ENCODE data around the gene LCE2C.
"Not testable (repeated sequence)": the region's sequence is repeated elsewhere in the genome, so short reads cannot be mapped to it uniquely, and the experiment has no call there.

LCE2C gene, protein sequence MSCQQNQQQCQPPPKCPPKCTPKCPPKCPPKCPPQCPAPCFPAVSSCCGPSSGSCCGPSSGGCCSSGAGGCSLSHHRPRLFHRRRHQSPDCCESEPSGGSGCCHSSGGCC

DNA sequence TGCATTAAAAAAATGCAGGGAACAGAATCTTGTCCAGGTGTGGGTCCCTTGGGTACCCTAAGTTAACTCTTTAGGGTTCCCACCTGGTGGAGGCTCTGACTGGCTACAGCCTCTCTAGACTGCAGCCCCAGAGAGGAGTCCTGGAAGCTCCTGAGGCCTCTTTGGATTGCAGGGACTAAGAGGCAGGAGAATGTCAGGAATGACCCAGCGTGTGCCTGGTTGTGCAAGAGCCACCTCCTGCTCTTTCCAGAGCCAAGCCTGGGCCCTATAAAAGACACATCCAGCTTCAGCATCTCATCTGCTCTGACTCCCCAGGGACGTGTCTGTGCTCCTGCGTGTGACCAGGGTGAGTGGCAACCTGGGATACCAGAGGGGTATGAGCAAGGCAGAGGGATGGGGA is at the start of gene LCE2C:
TSS of gene LCE2C (plus strand) at position 297 of the 400 bp plus-strand sequence. CDS start 737 bp downstream, outside the sequence.
- DNase-seq = not testable (repeated sequence)

DNA sequence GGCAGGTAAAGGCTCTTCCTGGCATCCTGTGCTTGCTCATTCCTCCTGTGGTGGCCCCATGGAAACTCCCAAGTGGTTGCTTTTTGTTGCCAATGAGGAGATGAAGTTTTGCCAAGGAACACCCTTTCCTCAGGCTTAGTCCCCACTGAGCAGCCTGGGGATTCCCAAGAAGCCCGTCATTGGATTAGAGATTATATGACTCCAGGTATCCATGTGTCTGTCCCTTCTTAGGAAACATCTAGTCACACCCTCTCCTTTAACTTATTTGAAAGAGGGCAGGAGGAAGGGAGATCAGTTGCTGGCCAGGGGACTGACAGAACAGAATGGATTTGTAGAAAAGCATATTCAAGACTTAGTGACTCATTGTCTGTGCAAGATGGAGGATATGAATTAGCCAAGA is 48.3 kb upstream of the LCE2C start:
- no peak for DNase-seq

DNA sequence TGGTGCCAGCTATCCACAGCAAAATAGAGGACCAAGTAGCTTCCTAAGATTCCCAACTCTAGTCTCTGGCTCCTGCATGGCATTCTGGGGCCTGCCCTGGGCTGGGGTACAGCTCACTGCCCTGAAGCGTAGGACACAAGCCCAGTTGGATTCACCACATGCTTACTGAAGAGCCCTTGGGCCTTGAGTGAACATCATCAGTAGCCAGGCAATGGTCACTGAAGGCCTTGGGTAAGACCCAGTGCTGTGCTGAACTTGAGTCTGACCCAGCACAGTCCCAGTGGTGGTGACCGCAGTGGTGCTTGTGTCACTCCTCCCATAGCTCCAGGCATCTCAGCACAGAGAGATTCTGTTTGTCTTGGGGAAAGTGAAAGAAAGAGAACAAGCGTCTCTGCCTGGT is 44.5 kb upstream of the LCE2C start:
- DNase-seq = no peak

DNA sequence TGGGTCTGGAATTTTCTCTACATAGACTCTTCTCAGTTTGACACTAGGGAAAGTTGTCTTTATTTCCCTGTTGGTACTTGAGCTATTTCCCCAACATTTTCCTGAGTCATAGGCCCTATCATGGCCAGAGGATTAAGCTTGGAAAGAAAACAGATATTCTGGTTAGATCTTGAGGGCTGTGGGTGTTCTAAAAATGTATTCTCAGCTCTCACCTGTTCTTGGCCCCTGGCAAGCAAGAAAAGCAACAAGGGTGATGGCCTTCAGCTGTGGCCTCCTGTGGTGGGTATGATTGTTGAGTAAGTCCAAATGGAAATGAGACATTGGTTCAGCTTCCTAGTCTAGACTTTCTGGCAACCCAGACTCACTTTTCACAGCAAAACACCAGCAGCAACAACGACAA is 34.7 kb upstream of the LCE2C start:
- no peak for DNase-seq

DNA sequence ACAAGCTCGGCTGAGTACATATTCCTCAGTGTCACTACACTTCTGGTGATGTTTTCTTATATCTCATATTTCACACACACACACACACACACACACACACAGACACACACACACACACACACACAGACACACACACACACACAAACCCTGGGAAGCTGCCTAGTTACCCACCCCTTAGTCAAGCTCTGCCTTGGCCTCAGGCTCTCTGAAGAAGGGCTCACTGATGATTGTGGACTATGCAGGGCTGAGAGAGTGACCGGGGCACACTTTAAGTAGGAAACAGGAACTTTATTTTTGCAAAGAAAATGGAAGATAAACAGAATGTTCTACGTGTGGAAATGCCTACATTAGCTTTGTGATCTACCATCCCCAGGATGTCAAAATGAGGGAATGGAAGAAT is 31.1 kb upstream of the LCE2C start:
- no peak for DNase-seq

DNA sequence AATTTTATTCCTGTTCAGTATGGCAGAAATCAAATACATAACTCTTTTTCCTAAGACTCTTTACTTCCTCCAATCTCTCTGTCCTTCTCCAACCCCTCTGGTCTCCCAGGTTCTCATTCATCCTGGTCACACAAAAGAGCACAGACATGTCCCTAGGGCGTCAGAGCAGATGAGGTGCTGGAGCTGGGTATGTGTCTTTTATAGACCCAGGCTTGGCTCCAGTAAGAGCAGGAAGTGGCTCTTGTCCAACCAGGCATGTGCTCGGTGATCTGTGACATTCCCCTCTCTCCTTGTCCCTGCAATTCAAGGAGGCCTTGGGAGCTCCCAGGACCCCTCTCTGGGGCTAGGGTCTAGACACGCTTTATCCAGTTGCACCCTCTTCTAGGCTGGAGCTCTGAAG is 29.9 kb upstream of the LCE2C start:
- DNase-seq = no peak

DNA sequence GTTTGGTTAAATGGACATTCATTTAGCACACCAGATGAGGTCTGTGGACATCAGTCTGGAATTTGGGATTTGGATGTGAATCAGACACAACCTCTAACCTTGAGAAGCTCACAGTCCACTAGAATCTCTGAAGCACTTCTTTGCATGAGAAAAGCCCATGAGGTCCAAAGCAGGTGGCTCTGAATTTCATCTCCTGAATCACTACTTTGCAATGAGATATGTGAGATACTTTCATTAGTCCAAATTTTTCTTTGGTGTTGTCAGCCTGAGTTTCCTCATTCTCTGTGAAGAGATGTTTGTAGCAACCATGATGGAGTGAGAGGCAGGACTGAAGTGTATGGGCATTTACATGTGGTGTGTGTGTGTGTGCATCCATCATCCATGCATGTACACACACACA is 28.4 kb upstream of the LCE2C start:
- no peak for DNase-seq

DNA sequence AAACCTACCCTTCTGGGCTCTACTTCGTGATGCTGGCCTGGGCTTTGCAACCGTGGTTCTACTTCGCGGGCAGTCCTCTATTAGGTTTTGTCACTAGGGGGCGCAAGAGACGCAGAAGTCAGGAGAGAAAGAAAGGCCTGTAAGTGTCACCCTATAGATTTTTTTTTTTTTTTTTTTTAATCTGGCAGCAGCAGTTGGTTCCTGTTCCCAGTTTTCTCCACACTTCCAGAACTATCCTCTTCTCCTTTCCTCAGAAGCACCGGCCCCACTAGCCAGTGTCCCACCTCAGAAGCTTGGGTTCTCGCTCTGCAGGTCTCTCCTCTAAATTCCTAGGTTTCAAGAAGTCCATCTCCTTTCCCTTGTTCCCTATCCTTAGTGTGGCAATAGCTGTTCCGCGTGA is 21.0 kb upstream of the LCE2C start:
- DNase-seq = no peak

DNA sequence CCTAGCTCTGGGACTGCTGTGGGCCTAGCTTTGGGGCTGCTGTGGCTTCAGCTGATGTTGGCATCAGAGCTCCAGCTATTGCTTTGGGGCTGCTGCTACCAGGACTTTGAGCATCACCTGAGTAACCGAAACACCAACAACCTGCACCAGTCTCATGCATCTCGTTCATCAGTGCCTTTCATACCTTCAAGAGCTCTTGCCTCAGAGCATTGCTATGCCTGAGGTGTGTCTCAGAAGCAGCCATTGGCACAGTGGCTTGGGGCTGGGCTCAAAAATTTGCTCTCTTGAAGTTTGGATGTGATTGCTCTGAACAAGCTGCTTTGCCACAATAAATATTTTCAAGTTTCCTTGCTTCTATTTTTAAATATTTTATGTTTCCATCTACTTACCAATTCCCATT is 18.6 kb upstream of the LCE2C start:
- DNase-seq = no peak

DNA sequence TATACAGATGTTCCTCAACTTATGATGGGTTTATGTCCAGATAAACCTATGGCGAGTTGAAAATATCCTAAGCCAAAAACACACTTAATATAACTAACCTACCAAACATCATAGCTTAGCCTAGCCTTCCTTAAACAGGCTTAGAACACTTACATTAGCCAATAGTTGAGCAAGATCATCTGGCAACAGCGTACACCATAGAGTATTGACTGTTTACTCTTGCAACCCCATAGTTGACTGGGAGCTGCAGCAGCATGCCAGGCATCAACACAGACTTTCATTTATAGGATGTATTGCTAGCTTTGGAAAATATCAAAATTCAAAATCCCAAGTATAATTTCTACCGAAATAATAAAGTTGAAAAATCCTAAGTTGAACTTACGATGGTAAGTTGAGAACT is 17.4 kb upstream of the LCE2C start:
- no peak for DNase-seq

DNA sequence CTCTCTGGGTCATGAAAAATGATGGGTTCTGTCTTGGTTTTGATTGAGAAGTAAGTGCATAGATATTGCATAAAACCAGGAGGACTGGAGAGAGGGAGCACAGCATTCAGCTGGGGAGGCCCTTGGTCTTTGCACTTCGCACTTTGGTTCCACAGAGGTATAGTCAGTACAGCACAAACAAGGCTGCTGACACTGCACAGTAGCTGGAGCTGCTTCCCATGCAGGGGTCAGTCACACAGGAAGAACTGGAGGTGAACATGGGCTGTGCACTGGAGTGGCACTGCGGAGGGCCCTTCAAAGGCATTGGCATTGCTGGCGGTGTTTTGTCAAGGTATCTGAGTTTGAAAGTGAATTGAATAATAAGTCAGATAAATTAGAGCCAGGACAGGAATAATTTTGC is 16.4 kb upstream of the LCE2C start:
- DNase-seq = no peak

DNA sequence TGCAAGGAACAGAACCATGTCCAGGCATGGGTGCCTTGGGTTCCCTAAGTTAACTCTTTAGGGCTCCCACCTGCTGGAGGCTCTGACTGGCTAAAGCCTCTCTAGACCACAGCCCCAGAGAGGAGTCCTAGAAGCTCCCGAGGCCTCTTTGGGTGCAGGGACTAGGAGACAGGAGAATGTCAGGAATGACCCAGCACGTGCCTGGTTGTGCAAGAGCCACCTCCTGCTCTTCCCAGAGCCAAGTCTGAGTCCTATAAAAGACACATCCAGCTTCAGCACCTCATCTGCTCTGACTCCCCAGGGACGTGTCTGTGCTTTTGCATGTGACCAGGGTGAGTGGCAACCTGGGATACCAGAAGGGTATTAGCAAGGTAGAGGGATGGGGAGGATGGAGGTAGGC is 12.0 kb upstream of the LCE2C start, which contains the start of gene LCE2D:
TSS of gene LCE2D (plus strand) at position 283 of the 400 bp plus-strand sequence. CDS start 726 bp downstream, outside the sequence.
- no peak for DNase-seq

DNA sequence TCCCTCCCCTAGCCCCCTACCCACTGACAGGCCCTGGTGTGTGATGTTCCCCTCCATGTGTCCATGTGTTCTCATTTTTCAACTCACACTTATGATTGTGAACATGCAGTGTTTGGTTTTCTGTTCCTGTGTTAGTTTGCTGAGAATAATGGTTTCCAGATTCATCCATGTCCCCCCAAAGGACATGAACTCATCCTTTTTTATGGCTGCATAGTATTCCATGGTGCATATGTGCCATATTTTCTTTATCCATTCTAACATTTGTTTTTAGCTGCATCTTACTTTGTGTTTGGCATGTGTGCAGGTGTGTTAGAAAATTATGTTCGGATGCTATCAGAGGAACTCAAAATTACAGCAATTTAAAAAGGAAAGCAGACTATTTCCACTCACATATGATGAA is 8.9 kb upstream of the LCE2C start:
- DNase-seq = not testable (repeated sequence)

DNA sequence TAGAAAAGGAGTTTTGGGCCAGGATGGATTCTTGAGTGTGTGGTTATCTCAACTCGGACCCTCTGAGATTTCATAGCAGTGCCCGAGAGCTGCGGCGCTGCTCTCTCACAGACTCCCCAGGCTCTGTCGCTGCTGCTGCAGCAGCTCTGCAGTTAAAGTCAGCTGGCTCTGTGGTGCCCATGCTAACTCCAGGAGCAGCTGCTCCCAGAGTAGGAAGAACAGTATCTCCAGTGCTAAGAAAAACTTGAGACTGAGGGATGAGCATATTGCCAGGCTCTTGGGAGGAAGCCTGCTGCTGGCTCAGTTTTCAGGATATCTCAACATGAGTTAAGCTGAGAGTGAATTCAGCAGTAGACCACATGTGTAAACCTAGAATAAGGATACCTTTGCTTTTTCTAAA is 7.4 kb upstream of the LCE2C start:
- no peak for DNase-seq

DNA sequence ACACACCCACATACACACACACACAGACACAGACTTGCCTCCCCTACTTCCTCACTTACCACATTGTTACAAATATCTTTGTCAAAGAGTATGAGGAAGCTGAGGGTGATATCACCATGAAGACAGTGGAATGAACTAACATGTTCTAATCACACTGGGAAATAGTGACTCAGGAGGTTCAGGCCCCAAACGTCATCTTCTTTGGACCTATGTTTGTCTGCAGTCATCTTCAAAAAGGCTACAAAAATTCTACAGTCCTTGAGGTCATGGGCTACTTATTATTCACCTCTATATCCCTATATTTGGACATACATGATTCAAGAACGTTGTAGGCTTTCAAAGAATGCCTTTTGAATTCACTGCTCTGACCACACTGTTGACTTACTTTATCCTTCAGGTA is 2.1 kb upstream of the LCE2C start:
- DNase-seq = no peak

DNA sequence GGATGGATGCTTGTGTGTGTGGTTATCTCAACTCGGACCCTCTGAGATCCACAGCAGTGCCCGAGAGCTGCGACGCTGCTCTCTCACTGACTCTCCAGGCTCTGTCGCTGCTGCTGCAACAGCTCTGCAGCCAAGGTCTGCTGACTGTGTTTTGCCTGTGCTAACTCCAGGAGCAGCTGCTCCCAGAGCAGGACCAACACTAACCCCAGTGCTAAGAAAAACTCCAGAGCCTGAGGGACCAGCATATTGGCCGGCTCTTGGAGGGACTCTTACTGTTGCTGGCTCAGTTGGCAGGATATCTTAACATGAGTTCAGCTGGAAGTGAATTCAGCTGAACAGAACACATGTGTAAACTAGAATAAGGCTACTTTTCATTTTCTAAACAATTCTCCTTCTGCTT is 4.4 kb downstream of the LCE2C start:
- DNase-seq = no peak

DNA sequence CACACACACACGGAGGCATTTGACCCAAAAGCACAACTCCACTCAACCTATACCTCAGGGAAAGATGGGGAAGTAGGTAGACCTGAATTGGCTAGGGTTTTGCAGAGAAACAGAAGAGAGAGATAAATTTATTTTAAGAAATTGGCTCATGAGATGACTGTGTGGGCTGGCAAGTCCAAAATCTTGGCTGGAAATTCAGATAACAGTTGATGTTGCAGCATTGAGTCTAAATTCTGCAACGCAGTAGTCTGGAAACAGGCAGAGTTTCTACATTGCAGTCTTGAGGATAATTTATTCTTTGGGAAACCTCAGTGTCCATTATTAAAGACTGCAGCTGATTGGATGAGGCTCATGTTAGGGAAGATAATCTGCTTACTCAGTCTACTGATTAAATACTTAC is 6.5 kb downstream of the LCE2C start:
- no peak for DNase-seq

DNA sequence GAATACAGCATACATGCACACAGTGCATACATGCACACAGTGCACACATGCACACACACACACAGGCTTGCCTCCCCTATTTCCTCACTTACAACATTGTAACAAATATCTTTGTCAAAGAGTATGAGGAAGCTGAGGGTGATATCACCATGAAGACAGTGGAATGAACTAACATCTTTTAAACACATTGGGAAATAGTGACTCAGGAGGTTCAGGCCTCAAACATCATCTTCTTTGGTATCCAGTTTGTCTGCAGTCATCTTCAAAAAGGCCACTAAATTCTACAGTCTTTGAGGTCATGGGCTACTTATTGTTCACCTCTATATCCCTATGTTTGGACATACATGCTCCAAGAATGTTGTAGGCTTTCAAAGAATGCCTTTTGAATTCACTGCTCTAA is 8.8 kb downstream of the LCE2C start:
- DNase-seq = no peak

DNA sequence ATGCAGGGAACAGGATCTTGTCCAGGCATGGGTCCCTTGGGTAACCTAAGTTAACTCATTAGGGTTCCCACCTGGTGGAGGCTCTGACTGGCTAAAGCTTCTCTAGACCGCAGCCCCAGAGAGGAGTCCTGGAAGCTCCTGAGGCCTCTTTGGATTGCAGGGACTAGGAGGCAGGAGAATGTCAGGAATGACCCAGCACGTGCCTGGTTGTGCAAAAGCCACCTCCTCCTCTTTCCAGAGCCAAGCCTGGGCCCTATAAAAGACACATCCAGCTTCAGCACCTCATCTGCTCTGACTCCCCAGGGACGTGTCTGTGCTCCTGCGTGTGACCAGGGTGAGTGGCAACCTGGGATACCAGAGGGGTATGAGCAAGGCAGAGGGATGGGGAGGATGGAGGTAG is 10.7 kb downstream of the LCE2C start, which contains the start of gene LCE2B:
TSS of gene LCE2B (plus strand) at position 301 of the 400 bp plus-strand sequence. CDS start 721 bp downstream, outside the sequence.
- not testable (repeated sequence) for DNase-seq

DNA sequence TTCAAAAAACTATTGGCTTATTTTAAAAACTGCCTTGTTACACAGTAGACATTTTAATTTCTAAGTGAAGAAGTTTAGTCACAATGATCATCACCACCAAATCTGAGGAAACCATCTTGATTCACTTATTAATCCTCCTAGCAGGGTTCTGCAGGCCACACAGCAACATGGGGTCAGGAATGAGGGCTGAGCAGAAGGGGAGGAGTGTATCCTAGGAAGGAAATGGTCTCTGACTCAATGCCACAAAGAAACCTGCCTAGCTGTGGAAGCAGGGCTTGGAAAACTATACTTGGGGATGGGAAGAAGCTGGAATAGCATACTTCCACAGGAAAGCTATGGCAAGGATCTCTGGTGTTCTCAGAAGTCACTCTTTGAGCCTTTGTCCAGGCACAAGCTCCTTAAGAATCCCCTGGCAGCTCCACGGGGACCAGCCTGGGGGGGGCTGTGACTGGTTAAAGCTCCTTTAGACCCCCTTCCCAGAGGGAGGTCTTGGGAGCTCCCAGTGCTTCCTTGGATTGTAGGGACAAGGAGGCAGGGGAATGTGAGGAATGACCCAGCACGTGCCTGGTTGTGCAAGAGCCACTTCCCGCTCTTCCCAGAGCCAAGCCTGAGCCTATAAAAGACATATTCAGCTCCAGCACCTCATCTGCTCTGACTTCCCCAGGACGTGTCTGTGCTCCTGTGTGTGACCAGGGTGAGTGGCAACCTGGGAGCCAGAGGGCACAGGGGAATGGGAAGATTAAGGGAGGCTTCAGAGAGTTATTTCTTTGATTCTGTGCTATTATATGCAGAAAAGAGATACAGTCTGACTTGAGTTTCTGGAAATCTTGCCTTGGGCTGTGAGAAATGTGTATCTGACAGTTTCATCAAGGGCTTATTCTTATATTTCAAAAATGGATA is 22.9 kb downstream of the LCE2C start, which contains the start of gene LCE2A:
TSS of gene LCE2A (plus strand) at position 645 of the 900 bp plus-strand sequence. CDS start 557 bp downstream, outside the sequence.
- DNase-seq = no peak

DNA sequence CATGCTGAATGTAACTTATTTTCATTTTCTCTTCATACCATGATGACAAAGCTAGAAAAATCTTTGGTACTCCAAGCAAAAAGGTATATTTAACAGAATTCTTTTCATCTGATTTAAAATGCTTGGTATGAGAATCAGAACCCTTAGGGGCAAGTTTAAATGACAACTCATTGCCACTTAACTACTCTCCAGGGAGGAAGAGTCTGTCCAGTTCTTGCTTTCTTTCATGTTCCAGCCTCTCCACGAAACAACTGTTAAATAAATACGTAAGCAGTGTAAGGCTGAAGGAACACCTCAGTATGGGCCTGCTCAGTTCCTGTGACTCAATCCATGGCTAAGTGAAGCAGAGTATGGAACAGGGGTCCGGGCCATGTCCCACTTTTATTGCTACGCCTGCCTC is 24.7 kb downstream of the LCE2C start:
- no peak for DNase-seq

DNA sequence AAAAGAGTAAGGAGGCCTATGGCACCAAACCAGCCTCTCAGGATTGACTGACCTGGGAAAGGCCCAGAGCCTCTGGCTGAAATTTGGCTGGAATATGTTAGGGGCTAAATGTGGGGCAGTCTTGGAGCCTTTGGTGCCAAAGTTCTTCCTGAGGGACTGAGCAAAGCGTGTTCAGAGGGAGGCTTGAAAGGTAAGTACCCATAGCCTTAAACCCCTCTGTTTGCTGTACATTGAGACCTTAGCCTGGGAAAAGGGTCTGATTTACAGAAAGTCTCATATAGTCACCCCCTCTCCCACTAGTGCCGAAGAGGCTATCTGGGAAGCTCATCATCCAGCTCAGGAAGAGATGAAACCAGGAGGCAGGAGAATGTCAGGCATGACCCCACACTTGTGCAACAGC is 32.8 kb downstream of the LCE2C start, which contains the start of gene LCE4A:
TSS of gene LCE4A (plus strand) at position 301 of the 400 bp plus-strand sequence. CDS start 916 bp downstream, outside the sequence.
- no peak for DNase-seq

DNA sequence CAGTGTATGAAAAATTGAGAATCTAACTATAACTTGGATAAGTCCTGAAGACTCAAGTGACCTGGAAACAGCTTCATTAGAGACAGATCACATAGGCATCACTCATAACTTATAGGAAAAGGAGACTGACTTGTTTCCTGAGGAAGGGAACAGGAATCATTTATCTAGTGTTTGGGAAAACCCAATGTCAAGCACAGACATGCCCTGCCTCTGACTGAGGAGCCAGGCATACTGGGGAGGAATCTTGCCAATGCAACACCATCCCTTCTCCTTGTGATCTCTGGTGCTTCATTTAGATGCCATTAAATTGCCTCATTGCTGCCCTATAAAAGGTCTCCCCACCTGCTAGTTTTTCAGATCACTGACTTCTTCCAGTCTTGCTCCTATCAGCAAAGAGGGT is 43.2 kb downstream of the LCE2C start:
- no peak for DNase-seq

DNA sequence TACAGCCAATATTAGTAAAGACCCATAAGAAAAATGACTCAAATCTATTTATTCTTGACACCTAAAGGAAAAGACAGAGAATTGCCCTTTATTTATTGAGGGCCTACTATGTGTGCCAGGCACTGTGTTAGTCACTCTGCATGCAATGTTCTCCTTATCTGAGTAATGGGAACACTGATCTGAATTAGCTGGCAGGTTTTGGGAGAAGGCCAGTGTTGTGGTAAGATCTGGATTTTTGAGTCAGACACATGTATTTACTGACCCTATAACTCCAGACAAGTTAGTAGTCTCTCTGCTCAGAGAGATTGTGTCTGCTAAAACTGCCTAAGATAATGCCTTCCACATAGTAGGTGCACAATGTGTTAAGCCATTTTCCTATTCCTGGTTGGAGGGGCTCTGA is 50.2 kb downstream of the LCE2C start:
- no peak for DNase-seq
